GM03348 (cell line): ENCODE results near the gene CCDC192.

Experiments
- DNase-seq: peaks from one replicate; pipeline ENCODE4 v3.0.0; 2012; ENCODE audit warnings: low spot score

CCDC192 gene

DNA sequence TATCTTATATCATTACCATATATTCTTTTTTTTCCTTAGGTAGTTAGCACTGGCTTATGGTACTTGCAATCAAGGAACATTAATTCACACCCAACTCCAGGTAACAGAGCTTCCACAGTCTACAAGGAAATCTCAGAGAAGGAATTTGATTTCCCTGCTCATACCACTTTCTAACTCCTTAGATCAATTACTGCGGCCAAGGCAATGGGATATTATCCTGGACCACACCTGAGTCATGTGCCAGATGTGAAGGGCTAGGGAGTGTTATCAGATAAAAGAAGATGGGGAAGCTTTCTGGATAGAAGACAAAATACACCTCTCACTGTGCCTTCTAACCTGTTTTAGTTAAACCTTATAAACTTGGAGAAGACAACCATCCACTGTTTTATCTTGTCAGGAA is 181.2 kb downstream of the CCDC192 start:
- no peak for DNase-seq

DNA sequence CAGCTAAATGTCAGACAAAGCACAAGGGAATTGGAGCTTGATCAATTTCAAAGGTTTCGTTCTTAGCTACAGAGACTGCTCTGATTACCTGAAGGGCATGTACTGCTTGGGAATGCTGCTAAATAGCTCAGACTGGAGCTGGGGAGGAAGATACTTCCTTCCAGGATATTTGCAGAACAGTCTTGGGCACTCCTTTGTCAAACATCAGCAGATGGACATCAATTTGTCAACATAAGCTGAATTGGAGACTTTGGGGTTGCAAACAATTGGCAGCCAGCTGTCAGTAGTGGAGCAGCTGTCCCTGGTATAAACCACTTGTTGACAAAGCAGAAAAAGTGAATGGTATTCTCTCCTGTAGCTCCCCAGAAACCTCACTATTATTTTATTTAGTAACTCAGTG is 182.0 kb downstream of the CCDC192 start:
- DNase-seq = no peak

DNA sequence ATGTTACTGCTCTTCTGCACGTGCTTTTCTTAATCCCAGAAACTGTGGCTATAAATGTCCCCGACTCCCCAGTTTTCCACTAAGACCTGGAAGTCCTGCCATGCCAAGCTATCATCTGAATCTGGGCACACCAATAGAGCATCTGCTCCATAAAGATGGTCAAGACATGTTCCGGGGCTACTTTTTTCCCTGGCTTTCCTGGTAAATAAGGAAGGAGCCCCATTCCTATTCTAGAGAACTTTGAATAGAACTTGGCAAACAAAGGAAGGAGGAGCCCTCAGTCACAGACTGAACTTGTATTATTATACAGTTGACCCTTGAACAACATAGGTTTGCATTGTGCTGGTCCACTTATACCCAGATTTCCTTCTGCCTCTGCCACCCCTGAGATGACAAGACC is 182.9 kb downstream of the CCDC192 start:
- DNase-seq = no peak

DNA sequence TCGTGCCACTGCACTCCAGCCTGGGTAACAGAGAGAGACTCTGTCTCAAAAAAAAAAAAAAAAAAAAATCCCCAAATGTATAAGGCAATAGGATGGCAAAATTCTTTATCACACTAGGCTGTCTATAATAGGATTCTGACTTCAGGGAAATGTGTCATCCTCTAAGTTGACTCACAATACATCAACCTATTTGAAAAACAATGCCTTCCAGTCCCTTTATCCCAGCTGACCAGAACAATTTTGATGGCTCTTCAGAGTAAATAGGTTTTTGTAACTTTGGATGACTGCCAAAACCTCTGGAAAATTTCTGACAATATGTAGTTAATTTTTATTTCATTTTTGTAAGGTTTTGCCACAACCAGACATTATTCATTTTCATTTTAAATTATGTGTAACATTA is 184.1 kb downstream of the CCDC192 start:
- DNase-seq = no peak

- peak; percentile 8 for DNase-seq
Observed at GRCh38 chr5:127891942-127892341, 188.8 kb downstream of the CCDC192 start.

DNA sequence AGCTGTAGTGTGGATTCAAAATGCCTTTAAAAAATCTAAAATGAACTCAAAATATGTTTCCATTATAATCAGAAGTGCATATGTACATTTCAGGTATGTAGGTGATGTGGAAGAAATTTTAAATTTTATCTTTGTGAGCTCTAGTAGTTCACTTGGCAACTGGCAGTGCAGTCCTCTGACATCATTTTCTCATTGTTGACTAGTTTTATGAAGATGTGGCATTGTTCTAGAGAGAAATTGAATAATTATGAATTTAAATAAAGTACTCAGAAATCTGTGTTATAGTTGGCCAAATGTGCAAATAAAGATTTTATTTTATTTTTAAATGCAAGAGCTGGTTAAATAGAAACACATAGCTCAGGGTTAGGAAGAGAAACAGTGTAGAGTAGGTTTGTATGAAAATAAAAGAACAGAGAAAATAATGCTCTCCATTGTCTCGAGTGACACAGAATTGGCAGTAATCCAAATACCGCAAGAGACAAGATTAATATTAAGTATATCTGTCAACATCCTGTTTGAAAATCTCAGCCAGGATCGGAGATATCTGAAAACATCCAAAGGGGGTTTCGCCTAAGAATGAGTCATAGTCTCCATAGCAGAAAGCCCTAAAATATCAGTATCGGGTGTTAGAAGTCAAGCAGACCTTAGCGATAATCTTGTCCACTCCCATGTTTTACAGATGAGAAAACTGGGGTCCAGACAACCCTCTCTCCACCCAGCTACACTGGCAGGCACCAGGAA is 189.4 kb downstream of the CCDC192 start:
- DNase-seq = peak; percentile 24

- no peak for DNase-seq
Observed at GRCh38 chr5:127893232-127893631, 190.0 kb downstream of the CCDC192 start.

DNA sequence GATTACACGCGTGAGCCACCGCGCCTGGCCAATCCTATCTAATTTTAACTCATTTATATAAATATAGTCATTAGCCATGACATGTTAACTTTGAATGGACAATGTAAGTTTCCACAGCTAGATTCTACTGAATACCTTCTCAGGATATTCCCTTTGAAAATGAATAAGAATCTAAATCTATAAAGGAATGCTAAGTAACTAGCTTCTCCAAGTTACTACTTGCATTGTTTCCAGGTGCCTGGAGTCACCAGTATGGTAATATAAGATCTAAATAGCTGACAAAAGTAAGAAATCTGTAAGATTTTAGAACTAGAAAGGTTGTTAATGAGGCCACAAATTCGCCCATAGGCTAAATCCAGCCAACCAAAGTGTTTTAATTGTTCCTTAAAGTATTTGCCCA is 191.3 kb downstream of the CCDC192 start:
- DNase-seq = no peak

- peak; percentile 18 for DNase-seq
Observed at GRCh38 chr5:127898551-127899213, 195.5 kb downstream of the CCDC192 start.

DNA sequence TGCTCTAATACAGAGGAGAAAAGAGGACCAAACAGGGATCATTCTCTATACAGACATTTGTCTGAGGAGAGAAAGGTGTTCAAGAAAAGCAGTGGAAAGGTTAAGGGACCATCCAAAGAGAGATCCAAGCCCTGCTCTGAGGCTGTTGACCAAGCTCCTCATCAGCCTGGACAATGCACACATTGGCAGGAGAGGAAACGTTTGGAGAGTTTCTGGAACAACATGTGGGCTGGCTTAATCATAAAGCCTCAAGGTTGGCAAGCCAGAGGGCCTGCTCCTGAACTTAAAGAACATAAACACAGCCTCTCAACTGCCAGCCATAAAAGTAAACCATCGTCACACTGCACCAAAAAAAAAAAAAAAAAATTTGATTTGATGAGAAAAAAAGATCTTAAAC is 196.0 kb downstream of the CCDC192 start:
- DNase-seq = no peak

DNA sequence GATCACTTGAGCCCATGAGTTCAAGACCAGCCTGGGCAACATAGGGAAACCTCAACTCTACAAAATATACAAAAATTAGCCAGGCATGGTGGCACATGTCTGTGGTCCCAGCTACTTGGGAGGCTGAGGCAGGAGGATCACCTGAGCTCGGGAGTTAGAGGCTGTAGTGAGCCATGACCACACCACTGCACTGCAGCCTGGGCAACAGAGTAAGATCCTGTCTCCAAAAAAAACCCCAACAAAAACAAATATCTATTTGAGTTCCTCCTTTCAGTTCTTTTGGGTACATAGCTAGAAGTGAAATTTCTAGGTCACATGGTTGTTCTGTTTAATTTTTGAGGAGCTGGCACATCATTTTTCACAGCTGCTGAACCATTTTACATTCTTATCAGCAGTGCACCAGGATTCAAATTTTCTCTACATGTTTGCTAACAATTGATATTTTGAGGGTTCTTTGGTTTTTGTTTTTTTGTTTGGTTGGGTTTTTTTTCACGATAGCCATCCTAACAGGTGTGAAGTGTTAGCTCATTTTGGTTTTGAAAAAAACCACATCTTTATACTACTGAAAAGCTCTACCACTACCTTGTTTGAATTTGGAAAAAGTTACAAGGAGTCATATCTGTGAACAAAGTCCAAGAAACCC is 203.5 kb downstream of the CCDC192 start:
- no peak for DNase-seq

DNA sequence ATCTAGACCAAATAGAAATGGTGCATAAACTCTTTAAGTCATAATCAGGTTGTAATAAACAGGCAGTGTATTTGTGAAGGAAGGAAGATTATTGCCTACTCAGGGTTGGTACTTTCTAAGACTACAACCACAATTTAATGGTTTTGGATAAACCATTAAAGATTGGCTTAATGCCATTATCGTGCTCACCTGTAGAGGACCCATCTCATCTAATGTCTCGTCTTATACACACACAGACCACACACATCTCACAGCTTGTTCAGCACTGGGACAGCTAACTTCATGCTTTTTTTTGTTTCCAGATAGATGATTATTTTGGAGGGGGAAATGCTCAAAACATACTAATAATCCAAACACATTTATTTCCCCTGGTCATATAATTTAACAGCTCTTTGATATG is 204.7 kb downstream of the CCDC192 start:
- no peak for DNase-seq

GRCh38 chr5:127909066-127909465 is 205.9 kb downstream of the CCDC192 start:
- peak; percentile 37 for DNase-seq

GRCh38 chr5:127909821-127910220 is 206.6 kb downstream of the CCDC192 start:
- no peak for DNase-seq

DNA sequence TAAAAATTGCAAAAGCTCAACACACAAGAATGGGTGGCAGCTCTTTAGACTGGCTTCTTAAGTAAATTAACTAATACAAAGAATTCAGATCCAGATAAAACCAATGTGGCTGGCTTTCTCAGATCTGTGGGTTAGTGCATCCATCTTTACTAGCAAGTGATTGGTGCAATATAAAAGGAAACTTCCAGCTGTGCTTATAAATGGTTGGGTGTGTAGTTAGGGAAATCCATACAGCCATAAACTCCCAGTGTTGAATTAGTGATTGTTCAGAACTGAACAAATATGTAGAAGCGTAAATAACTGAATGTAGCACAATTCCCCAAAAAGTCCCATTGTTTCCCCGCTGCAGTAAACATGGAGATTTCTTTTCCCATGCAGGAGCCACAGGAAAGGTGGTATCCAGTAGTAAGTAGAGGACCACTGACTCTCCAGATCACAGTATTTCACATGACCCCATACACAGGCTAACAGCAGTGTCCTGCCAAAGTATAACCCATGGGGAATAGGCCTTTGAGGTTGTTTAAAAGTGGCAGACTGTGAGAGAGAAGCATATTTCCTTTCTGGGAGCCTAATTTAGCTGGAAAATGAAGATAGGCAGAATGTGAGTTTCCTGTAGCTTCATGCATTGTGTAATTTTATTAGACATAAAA is 207.2 kb downstream of the CCDC192 start:
- DNase-seq = no peak

DNA sequence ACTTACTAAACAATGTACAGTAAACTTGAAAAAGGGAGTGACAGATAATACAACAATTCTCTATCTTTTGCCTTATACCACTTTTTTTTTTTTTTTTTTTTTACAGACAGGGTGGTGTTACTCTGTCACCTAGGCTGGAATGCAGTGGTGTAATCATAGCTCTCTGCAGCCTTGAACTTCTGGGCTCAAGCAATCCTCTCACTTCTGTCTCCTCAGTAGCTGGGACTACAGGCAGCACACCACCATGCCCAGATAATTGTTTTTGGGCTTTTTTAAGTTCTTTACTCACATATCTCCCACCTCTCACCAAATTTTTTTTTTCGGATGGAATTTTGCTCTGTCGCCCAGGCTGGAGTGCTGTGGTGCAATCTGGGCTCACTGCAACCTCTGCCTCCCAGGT is 208.4 kb downstream of the CCDC192 start:
- DNase-seq = no peak

DNA sequence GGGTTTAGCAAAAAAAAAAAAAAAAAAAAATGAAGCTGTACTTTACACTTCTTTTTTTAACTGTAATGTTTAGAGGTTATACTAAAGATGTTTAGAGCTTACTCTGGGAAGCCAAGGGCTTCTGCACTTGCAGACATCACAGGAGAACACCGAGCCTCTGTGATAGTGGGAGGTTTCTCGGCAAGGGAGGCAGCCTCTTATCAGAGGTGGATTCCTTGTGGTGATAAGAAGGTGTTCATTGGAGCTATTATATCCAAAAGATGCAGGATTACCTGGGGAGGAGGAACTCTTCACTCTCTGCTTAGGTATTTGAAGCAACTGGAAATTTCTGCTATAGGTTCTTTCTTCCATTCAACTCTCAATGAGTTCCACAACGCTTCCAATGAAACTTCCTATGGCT is 209.2 kb downstream of the CCDC192 start:
- DNase-seq = no peak

DNA sequence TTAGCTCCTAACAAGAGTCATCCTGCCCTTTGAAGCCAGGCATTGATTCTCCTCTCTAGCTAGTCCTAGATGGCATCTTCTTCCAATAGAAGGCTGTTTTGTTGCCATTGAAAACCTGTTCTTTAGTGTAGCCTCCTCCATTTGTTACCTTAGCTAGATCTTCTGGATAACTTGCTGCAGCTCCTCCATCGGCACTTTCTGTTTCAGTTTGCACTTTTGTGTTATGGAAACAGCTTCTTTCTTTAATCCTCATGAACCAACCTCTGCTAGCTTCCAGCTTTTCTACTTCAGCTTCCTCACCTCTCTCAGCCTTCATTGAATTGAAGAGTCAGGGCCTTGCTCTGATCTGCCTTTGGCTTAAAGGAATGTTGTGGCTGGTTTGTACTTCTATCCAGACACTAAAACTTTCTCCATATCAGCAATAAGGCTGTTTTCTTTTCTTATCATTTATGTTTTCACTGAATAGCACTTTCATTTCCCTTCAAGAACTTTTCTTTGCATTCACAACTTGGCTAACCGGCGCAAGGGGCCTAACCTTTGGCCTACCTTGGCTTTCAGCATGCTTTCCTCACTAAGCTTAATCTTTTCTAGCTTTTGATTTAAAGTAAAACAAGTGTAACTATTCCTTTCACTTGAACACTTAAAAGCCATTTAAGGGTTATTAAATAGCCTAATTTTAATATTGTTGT is 213.8 kb downstream of the CCDC192 start:
- DNase-seq = no peak

DNA sequence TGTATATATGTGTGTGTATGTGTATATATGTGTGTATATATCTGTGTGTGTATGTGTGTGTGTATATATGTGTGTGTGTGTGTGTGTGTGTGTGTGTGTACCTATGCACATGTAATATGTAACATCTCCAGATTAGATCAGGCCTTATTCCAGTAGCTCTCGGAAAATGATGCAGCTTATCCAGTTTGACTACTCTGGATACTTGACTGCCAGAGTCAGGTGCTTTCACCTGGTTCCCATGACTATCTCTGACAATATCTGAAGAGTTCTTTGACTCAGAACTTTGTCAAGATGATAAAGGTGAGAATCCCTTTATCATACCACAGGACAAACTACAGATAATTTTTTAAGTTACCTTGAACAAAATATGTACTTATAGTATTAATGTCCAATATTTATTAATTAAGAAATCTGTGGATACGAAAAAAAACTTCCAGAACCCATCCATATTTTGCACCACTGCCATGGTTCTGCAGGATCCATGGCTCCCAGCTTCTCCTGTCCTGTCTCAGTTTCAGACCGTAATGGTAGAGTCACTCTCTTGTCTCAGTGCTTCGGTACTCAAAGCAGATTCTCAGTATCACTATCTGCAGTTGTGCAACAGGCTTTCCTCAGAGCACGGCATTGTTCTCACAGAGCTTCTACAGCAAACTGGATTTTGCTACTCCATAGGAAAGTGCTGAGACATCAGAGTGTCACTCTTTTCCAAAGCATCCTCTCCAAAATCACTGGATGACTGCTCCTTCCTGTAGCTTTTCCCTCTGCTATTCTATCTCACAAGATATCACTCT is 216.0 kb downstream of the CCDC192 start:
- DNase-seq = no peak

- no peak for DNase-seq
Observed at GRCh38 chr5:127919818-127920217, 216.6 kb downstream of the CCDC192 start.

DNA sequence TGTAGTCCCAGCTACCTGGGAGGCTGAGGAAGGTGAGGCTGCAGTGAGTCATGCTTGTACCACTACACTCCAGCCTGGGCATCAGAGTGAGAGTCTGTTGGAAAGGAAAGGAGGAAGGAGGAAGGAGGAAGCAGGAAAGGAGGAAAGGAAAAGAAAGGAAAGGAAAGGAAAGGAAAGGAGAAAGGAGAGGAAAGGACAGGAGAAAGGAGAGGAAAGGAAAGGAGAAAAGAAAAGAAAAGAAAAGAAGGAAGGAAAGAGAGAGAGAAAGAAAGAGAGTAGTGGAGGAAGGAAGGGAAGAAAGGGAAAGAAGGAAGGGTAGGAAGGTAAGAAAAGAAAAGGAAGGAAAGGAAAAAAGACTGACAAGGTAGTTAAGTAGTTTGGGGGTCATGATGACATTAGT is 217.7 kb downstream of the CCDC192 start:
- no peak for DNase-seq
